Skin epidermis (tissue), 12 donors: ENCODE results near the gene ZNF496.
"Not testable (repeated sequence)": the region's sequence is repeated elsewhere in the genome, so short reads cannot be mapped to it uniquely, and the experiment has no call there.

ENCODE experiments used
- H3K27ac ChIP-seq, 21 experiments: fragments of 200-600 bp; sonication (generic) in 11 of 21; one replicate each; pipeline ENCODE4 v1.5.0; 2020; ENCODE audit warnings: mild to moderate bottlenecking in 3 of 21, inconsistent platforms in 2 of 21, moderate library complexity in 2 of 21
- H3K4me3 ChIP-seq, 7 experiments: fragments of 200-600 bp; sonication (generic) in 2 of 7; one replicate each; pipeline ENCODE4 v1.5.0; 2020; ENCODE audit warnings: inconsistent platforms in 2 of 7, mild to moderate bottlenecking in 2 of 7, moderate library complexity in 1 of 7

ZNF496 gene

DNA sequence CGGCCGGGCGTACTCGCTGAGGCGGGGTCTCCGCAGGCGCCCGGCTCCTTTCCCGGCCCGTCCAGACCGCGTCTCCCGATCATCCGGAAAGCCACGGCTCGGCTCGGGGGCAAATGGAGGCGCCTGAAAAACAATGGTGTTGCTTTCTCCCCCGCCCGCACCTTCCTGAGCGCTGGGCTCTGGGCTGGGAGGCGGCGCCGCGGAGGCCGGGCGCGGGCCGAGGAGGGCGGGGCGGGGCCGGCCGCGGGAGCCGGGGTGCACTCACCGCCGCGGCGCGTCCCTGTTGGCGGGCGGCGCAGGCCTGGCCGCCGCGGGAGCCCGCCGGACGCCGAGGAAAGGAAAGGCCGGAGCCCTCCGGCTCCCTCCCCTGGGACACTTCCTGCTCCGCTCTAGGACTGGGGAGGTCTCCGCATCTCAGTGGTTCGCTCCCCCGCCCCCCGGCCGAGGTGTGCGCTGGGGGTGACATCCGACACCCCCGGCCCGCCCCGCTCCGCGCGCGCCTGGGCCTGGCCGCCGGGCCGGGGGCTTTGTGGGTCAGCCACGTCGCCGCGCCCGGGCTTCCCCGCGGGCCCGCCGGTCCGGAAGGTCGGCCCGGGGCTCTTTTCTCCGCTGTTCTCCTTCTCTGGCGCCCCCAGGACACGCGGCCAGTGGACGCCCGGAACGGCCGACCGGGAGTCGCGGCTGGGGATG is at the start of gene ZNF496:
TSS of gene ZNF496 (minus strand) at position 343 of the 690 bp plus-strand sequence. CDS start 2,289 bp downstream, outside the sequence.
- Histone ChIP-seq H3K27ac (peak within 1 kb of the TSS; percentile 77 to 98 (median 89)), H3K4me3 (peak within 1 kb of the TSS; percentile 86 to 99 (median 96))

- no peak overlapping the region for H3K27ac ChIP-seq
- no peak overlapping the region for H3K4me3 ChIP-seq
Measured at GRCh38 chr1:247378334-247379073, 46.8 kb upstream of the ZNF496 start.

- not testable (repeated sequence) for H3K4me3 ChIP-seq
Measured at GRCh38 chr1:247377656-247378055, 46.0 kb upstream of the ZNF496 start.

GRCh38 chr1:247376659-247377058 is 45.0 kb upstream of the ZNF496 start:
- no peak overlapping the region for H3K4me3 ChIP-seq
- H3K27ac ChIP-seq = no peak overlapping the region

More at GRCh38 chr1:247377656-247378055, 46.0 kb upstream of the ZNF496 start:
- H3K27ac ChIP-seq = not testable (repeated sequence)

- no peak overlapping the region for H3K4me3 ChIP-seq
- no peak overlapping the region for H3K27ac ChIP-seq
Measured at GRCh38 chr1:247375747-247376146, 44.1 kb upstream of the ZNF496 start.

DNA sequence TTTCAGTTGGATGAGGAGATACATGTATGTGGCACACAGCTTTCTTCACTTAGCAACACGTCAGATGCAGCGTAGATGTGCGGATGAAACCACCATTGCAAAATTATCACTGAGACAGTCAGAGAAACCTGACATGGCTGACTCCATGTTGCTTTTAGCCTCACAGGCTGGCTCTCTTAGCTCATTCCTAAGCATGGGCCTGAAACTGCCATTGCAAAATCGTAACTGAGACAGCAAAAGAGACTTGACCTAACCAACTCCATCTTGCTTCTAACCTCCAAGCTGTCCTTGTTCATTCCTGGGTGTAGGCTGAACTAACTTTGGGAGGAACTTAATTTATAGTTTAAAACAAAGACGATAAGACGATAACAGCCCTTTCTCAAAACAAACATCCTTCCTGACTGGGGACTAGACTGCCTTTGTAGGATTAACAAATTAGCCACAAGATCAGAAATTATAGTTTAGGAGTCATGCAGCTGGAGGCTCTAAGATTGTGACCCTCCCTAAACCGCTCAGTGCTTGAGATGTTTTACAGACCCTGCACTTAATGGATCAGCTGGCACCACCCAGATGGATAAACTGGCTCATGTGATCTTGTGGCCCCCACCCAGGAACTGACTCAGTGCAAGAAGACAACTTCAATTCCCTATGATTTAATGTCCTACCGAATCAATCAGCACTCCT is 43.1 kb upstream of the ZNF496 start:
- not testable (repeated sequence) for H3K27ac ChIP-seq, H3K4me3 ChIP-seq

GRCh38 chr1:247373721-247374141 is 42.1 kb upstream of the ZNF496 start:
- H3K4me3 ChIP-seq = peak overlapping the region in 6 of 7 experiments; percentile 13 to 34 (median 24)
- H3K27ac ChIP-seq = no peak overlapping the region

GRCh38 chr1:247371801-247372259 is 40.2 kb upstream of the ZNF496 start:
- H3K4me3 ChIP-seq = no peak overlapping the region
- H3K27ac ChIP-seq = no peak overlapping the region

DNA sequence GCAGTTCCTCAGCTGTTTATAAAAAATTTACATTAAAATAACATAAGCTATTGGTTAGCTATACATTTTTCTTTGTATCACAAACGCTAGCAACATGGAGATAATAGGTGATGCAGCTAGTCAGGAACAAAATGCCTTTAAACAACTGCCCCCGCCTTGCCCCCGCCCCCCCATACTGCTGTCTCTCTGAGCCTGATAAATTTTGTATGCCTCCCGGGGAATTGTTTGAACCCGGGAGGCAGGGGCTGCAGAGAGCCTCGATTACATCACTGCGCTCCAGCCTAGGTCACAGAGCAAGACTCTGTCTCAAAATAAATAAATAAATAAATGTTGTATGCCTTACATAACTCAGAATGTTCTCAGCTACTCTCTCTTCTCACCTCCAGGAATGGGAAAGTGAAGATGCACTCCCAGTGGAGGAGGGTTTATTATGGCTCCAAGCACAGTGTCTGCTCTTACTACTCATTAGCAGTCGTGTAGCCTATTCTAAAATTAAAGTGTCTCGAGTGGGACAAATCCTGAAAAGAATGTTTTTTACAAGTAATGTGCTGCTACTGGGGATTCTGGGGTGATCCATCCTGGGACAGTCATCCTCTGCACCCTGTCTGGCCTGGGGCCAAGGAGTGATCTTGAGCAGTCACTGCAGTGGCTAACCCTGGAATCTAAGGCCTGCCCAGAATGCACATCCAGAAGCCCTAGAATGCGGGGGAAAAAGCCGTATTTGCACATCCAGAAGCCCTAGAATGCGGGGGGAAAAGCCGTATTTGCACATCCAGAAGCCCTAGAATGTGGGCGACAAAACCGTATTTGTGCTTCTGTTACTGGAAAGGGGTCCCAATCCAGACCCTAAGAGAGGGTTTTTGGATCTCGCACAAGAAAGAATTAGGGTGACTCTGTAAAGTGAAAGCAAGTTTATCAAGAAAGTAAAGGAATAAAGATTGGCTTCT is 39.4 kb upstream of the ZNF496 start:
- H3K4me3 ChIP-seq = no peak overlapping the region
- H3K27ac ChIP-seq = no peak overlapping the region

DNA sequence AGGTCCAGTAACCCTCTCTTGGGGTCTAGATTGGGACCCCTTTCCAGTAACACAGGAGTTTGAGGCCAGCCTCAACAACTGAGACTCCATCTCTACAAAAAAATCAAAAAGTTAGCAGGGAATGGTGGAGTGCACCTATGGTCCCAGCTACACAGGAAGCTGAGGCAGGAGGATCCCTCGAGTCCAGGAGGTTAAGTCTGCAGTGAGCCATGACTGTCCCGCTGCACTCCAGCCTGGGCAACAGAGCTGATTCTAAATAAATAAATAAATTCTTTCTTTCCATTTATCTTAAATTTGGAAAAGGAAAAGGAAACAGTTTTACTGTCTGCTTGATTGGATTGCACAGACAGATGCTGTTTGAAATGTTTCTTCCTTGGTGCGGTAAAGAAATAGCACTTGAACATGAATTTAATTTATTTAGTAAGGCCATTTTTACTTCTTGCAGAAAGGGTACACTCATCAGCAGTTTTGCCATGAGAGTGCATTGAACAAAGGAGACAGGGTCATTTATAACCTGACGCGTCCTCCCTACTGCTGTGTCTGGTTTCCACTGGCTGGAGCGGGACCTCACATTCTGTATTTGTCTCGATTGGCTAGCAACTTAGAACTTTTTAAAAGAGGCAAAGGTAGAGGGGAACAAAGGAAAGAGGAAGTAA is 37.0 kb upstream of the ZNF496 start:
- Histone ChIP-seq H3K27ac (peak overlapping the region in 1 of 21 experiments; percentile 10), H3K4me3 (no peak overlapping the region)

- Histone ChIP-seq H3K27ac (peak overlapping the region in 2 of 21 experiments; percentile 9 to 10), H3K4me3 (no peak overlapping the region)
Measured at GRCh38 chr1:247367786-247368422, 36.2 kb upstream of the ZNF496 start.

- Histone ChIP-seq H3K4me3 (no peak overlapping the region), H3K27ac (peak overlapping the region in 2 of 21 experiments; percentile 9 to 13)
Measured at GRCh38 chr1:247366926-247367645, 35.4 kb upstream of the ZNF496 start.

DNA sequence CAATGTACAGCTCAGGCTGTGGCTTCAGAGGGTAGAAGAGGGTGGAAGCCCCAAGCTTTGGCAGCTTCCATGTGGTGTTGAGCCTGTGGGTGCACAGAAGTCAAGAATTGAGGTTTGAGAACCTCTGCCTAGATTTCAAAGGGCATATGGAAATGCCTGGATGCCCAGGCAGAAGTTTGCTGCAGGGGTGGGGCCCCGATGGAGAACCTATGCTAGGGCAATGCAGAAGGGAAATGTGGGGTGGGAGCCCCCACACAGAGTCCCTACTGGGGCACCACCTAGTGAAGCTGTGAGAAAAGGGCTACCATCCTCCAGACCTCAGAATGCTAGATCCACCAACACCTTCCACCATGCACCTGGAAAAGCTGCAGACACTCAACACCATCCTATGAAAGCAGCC is 34.7 kb upstream of the ZNF496 start:
- not testable (repeated sequence) for H3K4me3 ChIP-seq, H3K27ac ChIP-seq

DNA sequence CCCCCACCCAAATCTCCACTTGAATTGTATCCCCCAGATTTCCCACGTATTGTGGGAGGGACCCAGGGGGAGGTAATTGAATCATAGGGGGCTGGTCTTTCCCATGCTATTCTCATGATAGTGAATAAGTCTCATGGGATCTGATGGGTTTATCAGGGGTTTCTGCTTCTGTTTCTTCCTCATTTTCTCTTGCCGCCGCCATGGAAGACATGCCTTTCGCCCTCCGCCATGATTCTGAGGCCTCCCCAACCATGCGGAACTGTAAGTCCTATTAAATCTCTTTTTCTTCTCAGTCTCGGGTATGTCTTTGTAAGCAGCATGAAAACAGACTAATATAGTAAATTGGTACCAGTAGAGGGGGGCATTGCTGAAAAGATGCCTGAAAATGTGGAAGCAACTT is 33.4 kb upstream of the ZNF496 start:
- H3K4me3 ChIP-seq = no peak overlapping the region

DNA sequence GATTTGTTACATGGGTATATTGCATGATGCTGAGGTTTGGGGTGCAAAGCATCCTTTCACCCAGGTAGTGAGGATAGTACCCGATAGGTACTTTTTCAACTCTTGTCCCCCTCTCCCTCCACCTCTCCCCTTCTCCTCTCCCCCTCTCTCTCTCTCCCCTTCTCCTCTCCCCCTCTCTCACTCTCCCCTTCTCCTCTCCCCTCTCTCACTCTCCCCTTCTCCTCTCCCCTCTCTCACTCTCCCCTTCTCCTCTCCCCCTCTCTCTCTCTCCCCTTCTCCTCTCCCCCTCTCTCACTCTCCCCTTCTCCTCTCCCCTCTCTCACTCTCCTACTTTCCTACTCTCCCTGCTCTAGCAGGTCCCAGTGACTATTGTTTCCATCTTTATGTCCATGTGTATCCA is 31.3 kb upstream of the ZNF496 start:
- H3K4me3 ChIP-seq, H3K27ac ChIP-seq: not testable (repeated sequence)

More for the DNA sequence above, 33.4 kb upstream of the ZNF496 start:
- H3K27ac ChIP-seq = no peak overlapping the region

DNA sequence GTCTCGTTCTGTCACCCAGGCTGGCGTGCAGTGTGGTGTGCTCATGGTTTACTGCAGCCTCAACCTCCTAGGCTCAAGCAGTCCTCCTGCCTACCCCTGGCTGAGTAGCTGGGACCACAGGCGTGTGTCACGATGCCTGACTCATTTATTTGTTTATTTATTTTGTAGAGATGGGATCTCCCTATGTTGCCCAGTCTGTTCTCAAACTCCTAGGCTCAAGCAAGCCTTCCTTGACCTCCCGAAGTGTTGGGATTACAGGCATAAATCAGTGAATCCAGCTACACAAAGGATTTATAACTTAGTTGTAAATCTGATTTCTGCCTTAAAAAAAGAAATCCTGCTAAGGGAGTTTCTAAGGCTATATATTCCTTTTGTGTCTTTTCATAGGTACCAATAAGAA is 30.5 kb upstream of the ZNF496 start:
- no peak overlapping the region for H3K4me3 ChIP-seq
- no peak overlapping the region for H3K27ac ChIP-seq

DNA sequence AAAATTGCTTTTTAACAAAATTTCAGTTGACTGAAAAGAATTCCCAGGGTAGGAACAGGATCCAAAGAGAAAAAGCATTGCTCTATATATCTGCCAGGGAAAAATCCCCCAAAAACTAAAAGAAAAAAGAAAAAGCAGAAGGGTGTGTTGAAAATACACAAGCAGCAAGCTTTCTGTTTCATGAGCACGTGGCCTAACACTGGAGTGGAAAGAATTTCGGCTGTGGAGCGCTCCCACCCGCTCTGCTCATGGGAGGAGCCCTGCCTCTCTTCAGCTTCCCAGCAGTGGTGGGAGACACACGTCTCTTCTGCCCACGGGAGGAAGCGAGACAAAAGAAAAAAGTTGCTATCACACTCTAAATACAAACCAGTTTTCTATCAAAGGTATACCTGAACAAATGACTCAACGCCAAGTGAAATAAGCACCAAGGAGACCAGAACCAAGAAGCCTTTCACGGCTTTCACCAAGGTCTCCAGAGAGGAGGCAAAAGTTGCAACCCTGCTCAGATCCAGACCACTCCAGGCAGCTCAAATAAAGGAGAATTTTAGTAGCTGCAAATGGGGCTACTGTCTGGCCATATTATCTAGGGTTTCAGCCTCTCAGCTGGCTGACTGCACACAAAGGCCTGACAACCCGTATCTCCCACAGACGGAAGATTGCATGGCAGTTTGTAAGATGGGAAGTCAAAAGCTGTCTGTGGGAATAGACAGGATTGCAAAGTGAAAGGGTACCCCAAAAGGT is 29.5 kb upstream of the ZNF496 start:
- Histone ChIP-seq H3K4me3 (no peak overlapping the region), H3K27ac (peak overlapping the region in 20 of 21 experiments; percentile 24 to 84 (median 59))
